Choroid plexus epithelial cell (primary cell): ENCODE measurements around the gene CHST11.
A peak's percentile ranks its signal among the peaks of the same experiment; 100 is the strongest.

Experiments
- DNase-seq: peaks from one replicate; pipeline ENCODE4 v3.0.0-alpha.2; 2010; ENCODE audit warnings: low read depth
- H3K4me3 ChIP-seq: 2 replicates; pipeline ENCODE4 v1.5.1; 2011; ENCODE audit warnings: low read depth, mild to moderate bottlenecking, control low read depth, low read length, moderate library complexity
- TF ChIP-seq, protein P1 (sequence below): conservative IDR thresholded peaks from 2 replicates; pipeline ENCODE4 v1.5.1; 2011; ENCODE audit warnings: low read depth, mild to moderate bottlenecking, control low read depth, inconsistent platforms, low read length, moderate library complexity

CHST11 gene

DNA sequence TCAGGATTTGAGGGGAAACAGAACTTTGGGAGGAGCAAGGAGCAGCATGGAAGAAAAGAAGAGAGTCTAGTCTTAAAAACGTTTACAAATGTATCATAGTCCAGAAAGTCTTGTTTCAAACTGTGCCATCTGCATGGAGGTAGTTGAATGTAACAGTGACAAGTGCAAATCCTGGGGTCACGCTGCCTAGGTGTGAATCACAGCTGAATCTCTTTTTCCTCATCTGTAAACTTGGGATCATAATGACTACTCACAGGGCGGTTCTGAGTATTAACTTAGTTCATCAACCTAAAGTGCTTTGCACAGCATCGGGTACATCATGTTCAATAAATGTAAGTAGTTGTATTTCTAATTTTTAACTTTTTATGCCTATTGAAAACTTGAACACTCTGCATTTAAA lies 208.5 kb downstream of the CHST11 start:
- TF ChIP-seq, protein P1, sequence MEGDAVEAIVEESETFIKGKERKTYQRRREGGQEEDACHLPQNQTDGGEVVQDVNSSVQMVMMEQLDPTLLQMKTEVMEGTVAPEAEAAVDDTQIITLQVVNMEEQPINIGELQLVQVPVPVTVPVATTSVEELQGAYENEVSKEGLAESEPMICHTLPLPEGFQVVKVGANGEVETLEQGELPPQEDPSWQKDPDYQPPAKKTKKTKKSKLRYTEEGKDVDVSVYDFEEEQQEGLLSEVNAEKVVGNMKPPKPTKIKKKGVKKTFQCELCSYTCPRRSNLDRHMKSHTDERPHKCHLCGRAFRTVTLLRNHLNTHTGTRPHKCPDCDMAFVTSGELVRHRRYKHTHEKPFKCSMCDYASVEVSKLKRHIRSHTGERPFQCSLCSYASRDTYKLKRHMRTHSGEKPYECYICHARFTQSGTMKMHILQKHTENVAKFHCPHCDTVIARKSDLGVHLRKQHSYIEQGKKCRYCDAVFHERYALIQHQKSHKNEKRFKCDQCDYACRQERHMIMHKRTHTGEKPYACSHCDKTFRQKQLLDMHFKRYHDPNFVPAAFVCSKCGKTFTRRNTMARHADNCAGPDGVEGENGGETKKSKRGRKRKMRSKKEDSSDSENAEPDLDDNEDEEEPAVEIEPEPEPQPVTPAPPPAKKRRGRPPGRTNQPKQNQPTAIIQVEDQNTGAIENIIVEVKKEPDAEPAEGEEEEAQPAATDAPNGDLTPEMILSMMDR: no peak
- H3K4me3 ChIP-seq: no peak overlapping the region
- no peak for DNase-seq

DNA sequence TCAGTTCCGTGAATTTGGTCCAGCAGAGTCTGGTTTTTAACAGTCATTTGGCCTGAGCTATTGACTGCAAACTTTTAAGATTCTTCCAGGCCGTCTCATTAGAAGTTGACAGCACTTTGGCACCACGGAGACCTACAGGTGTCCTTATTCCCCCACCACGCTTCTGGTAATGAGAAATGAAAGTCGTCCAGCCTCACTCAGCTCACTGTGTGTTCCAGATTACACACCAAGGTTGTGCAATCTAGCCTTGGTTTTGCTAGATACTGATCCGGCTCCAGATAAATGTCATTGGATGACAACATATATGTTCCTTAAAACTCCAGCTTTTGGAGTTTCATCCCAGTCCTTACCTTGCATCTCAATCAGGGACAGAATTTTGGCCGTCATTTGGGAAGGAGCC lies 210.4 kb downstream of the CHST11 start:
- DNase-seq: peak; percentile 55
- TF ChIP-seq, protein P1: no peak

DNA sequence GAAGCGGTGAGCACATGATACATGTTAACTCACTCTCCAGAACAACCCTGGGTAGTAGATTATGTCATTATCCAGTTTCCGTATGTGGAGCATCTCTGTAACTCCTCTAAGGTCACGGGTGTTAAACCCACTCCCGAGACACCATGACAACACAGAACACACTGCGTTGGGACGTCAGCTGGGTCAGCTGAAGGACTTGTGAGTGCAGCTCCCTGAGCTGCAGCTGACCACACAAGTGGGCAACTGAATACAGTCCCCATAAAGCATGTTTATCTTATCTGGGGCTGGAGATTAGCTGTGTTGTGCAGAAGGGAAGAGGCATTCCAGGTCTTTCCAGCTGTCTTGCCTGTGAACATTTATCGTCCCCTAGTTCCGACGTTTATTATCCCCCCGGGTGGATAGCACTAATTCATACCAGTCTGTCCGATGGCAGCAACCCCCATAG lies 211.5 kb downstream of the CHST11 start:
- H3K4me3 ChIP-seq: no peak overlapping the region
- TF ChIP-seq, protein P1: no peak
- peak; percentile 85 for DNase-seq

More for the DNA sequence above, 210.4 kb downstream of the CHST11 start:
- H3K4me3 ChIP-seq: no peak overlapping the region

DNA sequence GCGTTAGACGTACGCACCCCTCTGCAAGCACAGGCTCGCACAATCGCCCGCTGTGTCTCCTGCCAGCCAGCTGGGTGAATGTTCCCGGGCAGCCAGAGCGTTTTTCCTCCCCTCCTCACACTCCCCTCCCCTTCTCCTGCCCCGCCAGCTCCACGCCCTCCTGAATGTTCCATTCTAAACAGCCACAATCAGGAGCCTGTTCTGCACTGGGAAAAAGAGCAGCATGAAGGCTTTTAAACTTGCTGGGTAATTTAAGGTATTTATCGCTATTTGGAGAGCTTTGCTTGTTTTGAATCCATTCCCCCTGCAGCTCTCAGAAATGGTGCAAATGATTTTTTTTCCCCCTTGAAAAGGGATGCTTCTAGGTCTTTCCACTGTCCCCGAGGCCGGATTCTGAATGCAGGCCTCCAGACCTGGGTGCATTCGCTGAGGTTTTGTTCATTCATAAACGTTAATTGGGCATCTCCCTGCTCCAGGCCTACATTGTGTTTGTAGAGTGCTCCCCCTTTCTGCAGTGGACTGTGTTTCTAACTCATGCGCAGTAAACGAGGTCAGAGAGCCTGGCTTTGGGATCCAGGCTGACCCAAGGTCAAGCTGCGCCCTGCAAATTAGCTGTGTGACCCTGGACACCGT lies 212.5 kb downstream of the CHST11 start:
- TF ChIP-seq, protein P1: peak; percentile 44
- no peak for DNase-seq
- H3K4me3 ChIP-seq: no peak overlapping the region

DNA sequence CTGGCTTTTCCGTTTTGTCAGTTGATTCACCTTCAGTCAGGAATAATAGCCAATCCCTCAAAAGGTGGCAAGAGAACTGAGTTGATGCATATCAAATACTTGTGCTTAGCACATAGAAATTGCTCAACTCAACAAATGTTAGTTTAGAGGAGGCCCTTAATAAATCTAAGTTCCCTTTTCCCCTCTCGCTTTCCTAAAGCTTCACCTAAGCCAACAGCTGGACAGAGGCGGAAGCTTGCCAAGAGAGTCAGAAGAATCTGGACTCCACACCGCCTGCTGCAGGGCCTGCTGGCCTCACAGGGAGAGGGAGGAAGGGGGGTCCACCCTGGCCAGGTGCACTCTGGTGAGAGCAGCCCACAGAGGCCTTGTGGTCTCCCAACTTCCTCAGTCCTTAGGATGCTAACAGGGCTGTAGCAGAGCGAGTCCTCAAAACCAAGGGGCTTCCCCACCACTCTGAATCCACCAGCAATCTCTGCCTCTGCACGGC lies 213.1 kb downstream of the CHST11 start:
- H3K4me3 ChIP-seq: no peak overlapping the region
- TF ChIP-seq, protein P1: no peak
- DNase-seq: peak; percentile 43

DNA sequence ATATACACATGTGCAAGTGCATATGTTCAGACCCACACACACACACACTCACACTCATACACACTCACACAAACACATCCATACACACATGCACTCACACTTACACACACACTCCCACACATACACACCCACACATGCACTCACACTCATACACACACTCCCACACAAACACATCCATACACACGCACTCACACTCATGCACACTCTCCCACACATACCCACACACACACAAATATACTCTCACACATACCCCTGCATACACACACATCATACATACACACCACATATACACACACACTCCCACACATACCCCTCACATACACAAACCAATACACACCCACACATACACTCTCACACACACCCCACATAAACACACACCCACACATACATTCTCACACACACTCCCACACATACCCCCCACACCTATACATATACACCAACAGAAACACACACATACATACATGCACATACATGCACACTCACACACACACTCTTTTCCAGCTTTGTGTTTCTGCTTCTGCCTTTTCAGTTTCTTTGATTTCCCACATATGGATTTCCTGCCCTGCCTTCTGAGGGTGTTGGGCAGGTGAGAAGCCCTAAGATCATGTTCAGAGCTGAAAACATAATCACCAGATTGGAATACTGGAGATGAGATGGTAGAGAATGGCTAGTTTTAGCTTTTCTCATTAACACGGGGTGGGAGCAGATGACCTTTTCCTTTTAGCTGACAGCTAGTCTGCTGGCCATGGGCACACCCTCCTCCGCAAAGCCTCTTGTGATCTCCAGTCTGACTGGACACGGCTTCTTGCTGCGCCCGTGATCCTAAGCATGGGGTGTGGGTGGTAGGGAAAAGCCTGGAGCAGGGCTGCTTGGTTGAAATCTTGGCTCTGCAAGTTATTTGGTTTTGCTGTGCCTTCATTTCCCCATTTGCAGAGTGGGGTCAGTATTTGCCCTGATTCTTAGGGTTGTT lies 214.0 kb downstream of the CHST11 start:
- DNase-seq: no peak
- TF ChIP-seq, protein P1: no peak
- no peak overlapping the region for H3K4me3 ChIP-seq
